DMS53 (cell line): Measurements from ENCODE around the gene DBNL.
A peak's percentile ranks its signal among the peaks of the same experiment; 100 is the strongest.

Source experiments
- DNase-seq: peaks from one replicate; lab custom pipeline; 2025; lab: John Stamatoyannopoulos, UW

Gene DBNL

DNA sequence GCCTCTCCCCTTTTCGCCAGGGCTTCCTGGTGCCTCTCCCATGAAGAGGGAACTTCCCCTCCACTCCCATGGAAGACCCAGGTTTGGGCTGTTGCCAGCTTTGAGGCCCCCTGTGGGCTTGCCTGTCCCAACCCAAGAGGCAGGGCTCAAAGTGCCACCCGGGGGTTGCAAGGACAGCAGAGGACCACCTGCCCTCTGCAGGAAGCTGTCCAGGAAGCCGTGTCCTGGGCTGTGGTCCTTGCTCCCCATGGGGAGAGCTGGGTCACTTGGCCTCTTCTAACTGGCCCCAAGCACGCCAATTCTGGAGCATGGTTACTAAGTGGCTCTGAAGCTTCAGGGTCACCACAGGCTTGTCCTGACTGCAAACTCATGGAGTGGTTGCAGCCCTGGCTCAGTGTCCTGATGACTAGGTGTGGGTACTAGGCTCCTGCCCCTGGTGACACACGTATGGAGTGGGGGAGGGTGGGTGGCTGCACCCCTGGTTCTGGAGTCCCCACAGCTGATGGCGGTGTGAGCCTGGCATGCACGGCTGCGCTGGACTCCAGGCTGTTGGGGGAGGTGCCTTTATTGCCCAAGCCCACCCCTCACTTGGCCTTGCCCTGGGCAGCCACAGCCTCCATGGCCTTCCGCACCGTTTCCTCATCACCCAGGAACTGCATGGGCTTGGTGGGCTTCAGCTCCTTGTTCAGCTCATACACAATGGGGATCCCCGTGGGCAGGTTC, 17.8 kb downstream of the DBNL start:
- no peak for DNase-seq

GRCh38 chr7:44062903-44063295, 18.4 kb downstream of the DBNL start:
- no peak for DNase-seq

- DNase-seq, result no peak
These were observed 19.0 kb downstream of the DBNL start for GRCh38 chr7:44063547-44063893.

DNA sequence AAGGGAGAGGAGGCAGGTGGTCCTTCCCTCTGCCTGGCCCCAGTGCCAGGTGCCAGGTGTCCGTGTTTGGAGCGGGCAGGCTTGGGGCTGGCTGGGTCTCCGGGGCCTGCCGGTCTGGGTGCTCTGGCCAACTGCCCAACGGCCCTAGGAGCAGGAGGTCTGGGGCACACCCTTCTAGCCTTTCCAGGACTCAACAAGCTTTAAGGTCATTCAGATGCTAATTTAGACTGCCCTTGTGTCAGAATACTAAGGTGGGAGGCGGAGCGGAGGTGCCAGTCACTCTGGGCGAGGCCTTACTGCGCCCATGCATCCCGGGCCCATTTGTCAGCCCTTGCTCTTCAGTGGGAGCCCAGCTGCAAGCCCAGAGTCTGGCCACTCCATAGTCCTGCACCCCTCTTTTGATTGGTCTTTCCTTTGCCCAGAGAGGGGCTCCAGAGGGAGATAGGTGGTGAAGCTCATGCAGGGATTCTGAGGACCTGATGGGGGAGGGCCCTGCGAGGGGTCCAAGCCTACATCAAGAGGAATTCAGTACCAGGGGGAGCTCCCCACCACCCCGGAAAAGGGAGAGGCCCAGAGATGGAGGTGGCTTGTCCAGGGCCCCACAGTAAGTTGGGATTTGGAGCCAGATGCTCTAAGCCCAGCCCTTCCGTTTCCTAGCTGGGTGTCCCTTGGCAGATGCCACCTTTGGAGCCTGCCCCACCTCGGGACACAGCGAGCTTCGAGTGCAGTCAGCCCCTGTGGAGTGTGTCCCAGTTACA, 19.6 kb downstream of the DBNL start:
- no peak for DNase-seq

- DNase-seq, result no peak
These were observed 20.4 kb downstream of the DBNL start for GRCh38 chr7:44064791-44065430.

DNA sequence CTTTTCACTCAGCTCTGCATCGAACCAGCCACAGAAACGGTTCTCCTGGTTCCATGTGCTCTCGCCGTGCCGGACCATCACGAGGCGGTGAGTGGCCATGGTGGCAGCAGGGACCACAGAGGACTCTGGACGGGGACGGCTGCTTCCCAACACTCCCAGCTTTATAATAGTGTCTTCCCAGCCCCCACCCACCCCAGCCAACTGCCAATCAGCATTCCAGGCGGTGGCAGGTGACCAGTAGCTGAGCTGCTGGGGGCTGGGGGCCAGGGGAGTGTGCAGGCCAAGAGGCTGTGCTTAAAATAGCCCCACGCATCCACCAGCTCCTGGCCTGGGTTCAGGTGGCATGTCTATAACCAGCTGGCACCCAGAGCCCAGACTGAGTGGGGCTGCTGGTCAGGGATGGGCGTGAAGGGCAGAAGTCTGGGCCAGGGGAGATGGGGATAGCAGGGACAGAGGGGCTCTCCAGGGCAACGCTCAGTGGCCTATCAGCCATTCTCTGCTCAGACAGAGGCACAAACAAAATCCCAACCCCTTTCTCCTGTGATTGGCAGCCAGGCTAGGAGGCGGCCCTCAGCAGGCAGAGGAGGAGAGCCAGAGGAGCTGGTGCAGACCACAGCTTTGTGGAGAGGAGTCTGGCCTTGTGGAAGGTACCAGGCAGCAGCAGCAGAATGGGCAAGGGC, 21.1 kb downstream of the DBNL start, which contains the start of gene PGAM2:
Gene PGAM2 (minus strand): TSS at position 137 of the 680 bp plus-strand sequence. CDS start 38 bp downstream, at position 99.
- no peak for DNase-seq

DNA sequence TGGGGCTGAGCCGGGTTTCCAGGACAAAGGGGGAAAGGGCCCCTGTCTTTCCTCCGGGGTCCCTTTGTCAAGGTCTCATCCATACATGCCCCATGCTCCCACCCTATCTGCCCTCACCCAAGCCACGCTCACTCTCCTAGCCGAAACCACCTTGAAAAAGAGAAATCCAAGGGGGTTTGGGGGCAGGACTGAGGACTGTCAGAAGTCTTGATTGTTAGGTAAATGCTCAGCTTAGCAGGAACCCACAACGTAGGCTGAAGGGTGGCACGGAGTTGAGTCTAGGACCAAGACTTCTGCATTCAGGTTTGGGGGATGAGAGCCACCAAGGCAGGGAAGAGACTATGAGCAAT, 21.6 kb downstream of the DBNL start:
- DNase-seq, result no peak

DNA sequence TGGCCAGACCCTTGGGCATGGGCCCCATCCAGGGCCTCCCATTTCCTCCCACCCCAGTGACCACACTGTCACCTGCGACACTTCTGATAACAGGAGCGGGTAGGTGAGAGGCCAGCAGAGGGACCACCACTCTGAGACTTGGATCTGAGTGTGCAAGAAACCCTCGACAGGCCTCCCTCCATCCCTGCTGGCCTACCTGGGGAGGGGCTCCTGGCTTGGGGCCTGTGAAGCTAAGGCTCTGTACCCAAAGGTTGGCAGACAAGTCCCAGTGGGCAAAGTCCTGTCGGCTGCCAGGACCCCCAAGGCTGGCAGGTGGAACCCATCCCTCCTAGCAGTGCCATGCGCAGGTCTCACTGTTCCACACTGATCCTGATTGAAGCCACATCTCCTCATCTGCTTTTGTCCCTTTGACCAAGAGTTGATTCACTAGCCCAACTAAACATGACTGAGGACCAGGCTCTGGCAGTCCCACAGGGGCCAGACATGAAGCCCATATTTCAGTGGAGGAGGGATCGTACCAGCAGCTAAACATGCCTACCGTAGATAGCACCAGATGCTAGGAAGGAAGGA, 22.1 kb downstream of the DBNL start:
- DNase-seq, result no peak

GRCh38 chr7:44067064-44067951, 22.8 kb downstream of the DBNL start:
- DNase-seq, result peak; percentile 45

DNA sequence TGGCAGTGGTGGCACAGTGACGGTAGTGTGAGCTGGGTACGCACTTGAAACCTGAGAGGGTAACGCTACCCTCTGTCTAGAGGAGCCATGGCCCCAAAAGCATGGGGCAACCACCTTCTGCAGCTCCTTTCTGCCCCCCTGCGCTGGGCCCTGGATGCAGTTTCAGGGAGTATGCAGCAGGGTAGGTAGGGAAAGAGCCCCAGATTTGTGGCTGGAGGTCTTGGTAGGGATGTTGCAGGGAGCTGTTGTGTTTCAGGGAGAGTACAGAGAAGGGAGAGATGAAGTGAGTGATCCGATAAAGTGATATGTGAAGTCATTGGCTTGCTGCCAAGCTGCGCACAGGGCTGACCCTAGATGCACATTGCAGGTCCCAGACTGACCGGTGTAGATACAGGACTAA, 23.6 kb downstream of the DBNL start:
- DNase-seq, result peak; percentile 72

DNA sequence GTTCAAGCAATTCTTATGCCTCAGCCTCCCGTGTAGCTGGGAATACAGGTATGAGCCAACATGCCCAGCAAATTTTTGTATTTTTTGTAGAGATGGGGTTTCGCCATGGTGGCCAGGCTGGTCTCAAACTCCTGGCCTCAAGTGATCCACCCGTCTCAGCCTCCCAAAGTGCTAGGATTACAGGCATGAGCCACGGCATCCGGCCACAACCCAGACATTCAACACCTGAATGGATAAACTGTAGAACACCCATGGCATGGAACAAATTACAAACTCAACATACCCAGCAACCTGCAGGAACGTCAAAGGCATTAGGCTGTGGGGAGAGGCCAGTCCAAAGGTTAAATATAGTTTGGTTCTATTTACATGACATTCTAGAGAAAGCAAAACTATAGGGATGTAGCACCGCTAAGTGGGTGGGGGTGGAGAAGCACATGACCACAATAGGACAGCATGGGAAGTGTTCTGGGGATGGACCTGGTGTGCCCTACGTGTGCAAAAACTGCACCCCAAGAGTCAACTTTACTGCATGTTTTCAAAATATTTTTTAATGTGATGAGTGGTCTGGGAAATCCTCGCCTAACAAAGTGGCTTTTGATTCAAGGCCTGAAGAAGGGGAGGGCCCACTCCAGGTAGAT, 27.3 kb downstream of the DBNL start:
- peak; percentile 44 for DNase-seq

- peak; percentile 72 for DNase-seq
These were observed 28.1 kb downstream of the DBNL start for GRCh38 chr7:44072364-44073231.

DNA sequence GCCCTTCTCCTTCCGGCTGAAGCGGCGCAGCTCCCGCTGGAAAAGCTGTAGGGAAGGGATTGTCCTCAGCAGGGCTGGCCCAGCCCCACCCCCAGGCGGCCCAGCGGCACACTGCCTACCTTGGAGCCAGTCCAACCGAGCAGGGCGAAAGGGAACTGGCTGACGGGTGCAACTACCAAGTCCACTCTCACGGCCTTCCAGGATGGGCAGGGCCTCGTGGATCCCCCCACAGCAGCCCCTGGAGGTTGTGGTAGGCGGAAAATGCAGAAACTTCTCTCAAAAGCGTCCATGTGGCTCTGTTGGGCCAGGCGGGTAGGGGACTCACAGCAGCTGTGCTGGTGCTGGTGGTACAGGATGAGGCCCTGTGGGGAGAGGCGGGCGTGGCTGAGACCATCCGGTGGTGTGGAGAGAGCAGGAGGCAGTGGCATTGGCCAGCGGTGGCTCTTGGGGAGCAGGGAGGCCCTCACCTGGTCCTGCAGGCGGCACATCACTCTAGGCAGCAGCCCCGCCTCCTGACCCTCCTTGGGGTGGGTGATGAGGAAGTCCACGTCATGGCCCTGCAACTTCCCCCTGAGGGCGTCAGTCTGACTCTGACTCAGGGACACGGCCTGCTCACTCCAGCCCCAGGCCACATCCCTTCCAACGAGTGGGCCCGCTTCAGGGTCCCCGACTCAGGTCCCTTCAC, 29.3 kb downstream of the DBNL start:
- no peak for DNase-seq

- DNase-seq, result no peak
These were observed 29.8 kb downstream of the DBNL start for GRCh38 chr7:44074349-44074695.

- peak; percentile 24 for DNase-seq
These were observed 31.0 kb downstream of the DBNL start for GRCh38 chr7:44075296-44076075.

DNA sequence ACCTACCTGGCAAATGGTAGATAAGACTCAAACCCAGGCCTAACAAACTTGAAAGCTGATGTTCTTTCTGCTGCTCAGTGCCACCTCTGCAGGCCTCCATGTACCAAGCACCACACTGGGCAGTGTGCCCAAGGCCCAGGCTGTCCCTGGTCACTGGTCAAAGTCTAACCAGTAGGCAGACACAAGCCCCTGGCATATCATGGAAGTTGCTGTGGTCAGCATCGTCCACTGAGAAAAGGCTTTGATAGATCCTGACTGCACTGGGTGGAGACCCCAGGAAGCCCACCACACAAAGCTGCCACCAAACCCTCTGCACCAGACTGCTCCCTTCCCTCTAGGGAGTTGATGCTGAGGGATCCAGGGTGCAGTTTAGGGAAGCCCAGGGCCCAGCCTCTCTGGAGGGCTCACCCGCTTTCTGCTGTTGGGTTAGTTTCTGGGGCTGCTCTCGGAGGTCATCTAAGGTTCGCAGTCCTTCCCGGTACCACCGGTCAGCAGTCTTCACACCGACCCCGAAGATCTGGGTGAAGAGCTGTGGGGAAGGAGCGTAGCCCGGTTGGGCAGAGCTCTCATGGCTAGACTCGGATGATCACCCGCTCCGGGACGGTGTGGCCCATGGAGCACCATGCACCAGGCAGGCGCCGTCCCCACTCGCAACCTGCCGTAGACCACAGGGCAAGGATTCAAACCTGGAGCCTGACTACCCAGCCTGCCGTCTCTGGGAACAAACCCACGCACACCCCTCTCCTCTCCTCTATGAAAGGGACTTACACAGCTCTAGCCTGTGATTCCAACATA, 31.8 kb downstream of the DBNL start:
- no peak for DNase-seq

DNA sequence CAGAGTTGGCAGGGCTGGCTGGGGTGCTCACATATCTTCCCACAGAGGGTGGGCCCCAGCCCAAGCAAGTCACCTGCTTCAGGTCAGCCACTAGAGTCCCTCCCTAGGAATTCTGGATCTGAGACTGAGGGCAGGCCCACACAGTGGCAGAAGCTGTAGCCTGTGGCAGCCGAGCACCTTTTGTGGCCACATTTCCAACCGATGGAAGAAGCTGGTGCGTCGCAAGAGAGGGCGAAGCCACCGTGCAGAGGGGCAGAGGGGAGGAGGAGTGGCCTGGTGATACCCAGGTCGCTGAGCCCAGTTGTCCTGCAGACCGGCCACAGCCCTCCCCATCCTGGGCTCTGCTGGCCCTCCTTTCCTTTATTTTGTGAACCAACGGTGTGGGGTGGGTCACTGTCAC, 32.6 kb downstream of the DBNL start:
- no peak for DNase-seq

GRCh38 chr7:44077681-44078091, 33.2 kb downstream of the DBNL start:
- DNase-seq, result no peak
